ENCODE measurements around the gene EPHA1. TPM values are rescaled to one million over a fixed set of nuclear protein-coding genes. Genes with fewer than 3 reads are reported as not detected.

EPHA1 gene
- total and polyA plus RNA-seq, 4 donors = 10.3 to 21.0 (median 11.3) TPM

DNA sequence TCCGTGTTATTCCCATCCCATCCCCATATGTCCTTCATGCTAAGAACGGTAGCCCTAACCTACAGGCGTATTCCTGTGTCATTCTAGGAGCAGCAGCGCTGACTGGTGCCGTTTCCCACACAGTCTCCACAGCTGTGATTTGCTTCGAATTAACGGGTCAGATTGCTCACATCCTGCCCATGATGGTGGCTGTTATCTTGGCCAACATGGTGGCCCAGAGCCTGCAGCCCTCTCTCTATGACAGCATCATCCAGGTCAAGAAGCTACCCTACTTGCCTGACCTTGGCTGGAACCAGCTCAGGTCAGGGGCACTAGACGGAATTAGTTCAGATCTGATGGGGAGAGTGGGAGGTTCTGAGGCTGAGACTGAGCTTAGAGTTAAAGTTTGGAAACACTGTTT, 66.8 kb downstream of the EPHA1 start:
- TF ChIP-seq FOXA1 (IDR thresholded peaks at IDR 0.05) (no peak), YY1 (IDR thresholded peaks at IDR 0.05) (no peak), EGR1 (IDR thresholded peaks at IDR 0.05; ENCODE audit: low read depth in 2 of 2) (no peak), GABPA (IDR thresholded peaks at IDR 0.05 in 1 of 2, conservative IDR thresholded peaks at IDR 0.05 in 1 of 2) (no peak)
- TF ChIP-seq, protein P1, sequence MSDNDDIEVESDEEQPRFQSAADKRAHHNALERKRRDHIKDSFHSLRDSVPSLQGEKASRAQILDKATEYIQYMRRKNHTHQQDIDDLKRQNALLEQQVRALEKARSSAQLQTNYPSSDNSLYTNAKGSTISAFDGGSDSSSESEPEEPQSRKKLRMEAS (IDR thresholded peaks at IDR 0.05) = no peak
- DNase-seq (ENCODE audit: low spot score) = no peak
- H3K4me3 ChIP-seq (ENCODE audit: low read depth in 1 of 3, low read length in 3 of 3) = no peak overlapping the region
- H3K36me3 ChIP-seq (ENCODE audit: control insufficient read depth in 4 of 4, insufficient read depth in 3 of 4, low read depth in 1 of 4, low read length in 3 of 4) = no peaks in the 10 kb centered on the region
- no peak overlapping the region for H3K27ac ChIP-seq (ENCODE audit: low read depth in 1 of 2, low read length in 2 of 2)
- 95% methylated on average over 8 of the region's 8 CpGs for WGBS
- H3K9me3 ChIP-seq (ENCODE audit: control insufficient read depth in 4 of 4, low read length in 3 of 4) = no peaks in the 10 kb centered on the region
- H3K27me3 ChIP-seq (ENCODE audit: control insufficient read depth in 4 of 4, insufficient read depth in 4 of 4, low read length in 3 of 4) = no peaks in the 10 kb centered on the region
- no peak overlapping the region for H3K9ac ChIP-seq (ENCODE audit: low read depth in 1 of 2, low read length in 2 of 2)
- H3K4me1 ChIP-seq (ENCODE audit: control insufficient read depth in 4 of 4, insufficient read depth in 4 of 4, low read length in 3 of 4) = no peaks in the 10 kb centered on the region

Small RNAs within 50 kb of the gene (small RNA-seq; reads per million reads assigned to genes)
- gene MIR6892 = 0.09 reads per million

Other genes with a start within 250 kb of the EPHA1 start
- gene TAS2R39, start 225.4 kb downstream of the EPHA1 start, total RNA-seq = not detected
- not detected for gene TAS2R39, start 225.4 kb downstream of the EPHA1 start, polyA plus RNA-seq
- not detected for gene TAS2R40, start 186.8 kb downstream of the EPHA1 start, total RNA-seq
- not detected for gene TAS2R40, start 186.8 kb downstream of the EPHA1 start, polyA plus RNA-seq
- gene GSTK1, start 145.4 kb downstream of the EPHA1 start, total RNA-seq = 100 to 1,000 TPM in 1 of 2 donors, 10 to 100 TPM in 1; 98.9 to 178 TPM
- 100 to 1,000 TPM; 195 to 253 TPM for gene GSTK1, start 145.4 kb downstream of the EPHA1 start, polyA plus RNA-seq
- 1 to 10 TPM; 3.0 to 3.9 TPM for gene TMEM139, start 123.9 kb downstream of the EPHA1 start, total RNA-seq
- gene TMEM139, start 123.9 kb downstream of the EPHA1 start, polyA plus RNA-seq = 1 to 10 TPM; 7.0 to 8.6 TPM
- 10 to 100 TPM in 1 of 2 donors, 1 to 10 TPM in 1; 4.5 to 11.3 TPM for gene CASP2, start 120.5 kb downstream of the EPHA1 start, total RNA-seq
- 1 to 10 TPM; 3.4 to 3.7 TPM for gene CASP2, start 120.5 kb downstream of the EPHA1 start, polyA plus RNA-seq
- under 1 TPM in 1 of 2 donors, not detected in 1; 0.08 TPM for gene CLCN1, start 92.7 kb downstream of the EPHA1 start, total RNA-seq
- gene CLCN1, start 92.7 kb downstream of the EPHA1 start, polyA plus RNA-seq = under 1 TPM in 1 of 2 donors, not detected in 1; 0.01 TPM
- gene FAM131B, start 46.1 kb downstream of the EPHA1 start, total RNA-seq = under 1 TPM; 0.08 to 0.14 TPM
- under 1 TPM in 1 of 2 donors, not detected in 1; 0.06 TPM for gene FAM131B, start 46.1 kb downstream of the EPHA1 start, polyA plus RNA-seq
- gene ZYX, start 27.5 kb downstream of the EPHA1 start, total RNA-seq = 10 to 100 TPM; 15.4 to 17.2 TPM
- 10 to 100 TPM; 15.8 to 49.7 TPM for gene ZYX, start 27.5 kb downstream of the EPHA1 start, polyA plus RNA-seq
- under 1 TPM in 1 of 2 donors, not detected in 1; 0.50 TPM for gene TAS2R60, start 34.6 kb upstream of the EPHA1 start, total RNA-seq
- gene TAS2R60, start 34.6 kb upstream of the EPHA1 start, polyA plus RNA-seq = not detected
- under 1 TPM in 1 of 2 donors, not detected in 1; 0.25 TPM for gene TAS2R41, start 69.0 kb upstream of the EPHA1 start, total RNA-seq
- gene TAS2R41, start 69.0 kb upstream of the EPHA1 start, polyA plus RNA-seq = not detected
- 1 to 10 TPM in 1 of 2 donors, under 1 TPM in 1; 0.28 to 1.1 TPM for gene CTAGE15, start 162.9 kb upstream of the EPHA1 start, total RNA-seq
- under 1 TPM; 0.14 to 0.21 TPM for gene CTAGE15, start 162.9 kb upstream of the EPHA1 start, polyA plus RNA-seq
- 1 to 10 TPM in 1 of 2 donors, under 1 TPM in 1; 0.19 to 2.3 TPM for gene TCAF2, start 212.1 kb upstream of the EPHA1 start, total RNA-seq
- 1 to 10 TPM in 1 of 2 donors, under 1 TPM in 1; 0.71 to 3.3 TPM for gene TCAF2, start 212.1 kb upstream of the EPHA1 start, polyA plus RNA-seq